ENCODE measurements around the gene CLN3.
"Not testable (repeated sequence)": the region's sequence is repeated elsewhere in the genome, so short reads cannot be mapped to it uniquely, and the experiment has no call there.

CLN3 gene

GRCh38 chr16:28514246-28514645, 22.4 kb upstream of the CLN3 start:
- no peak for DNase-seq (ENCODE audit: extremely low read depth in 1 of 2, low read depth in 1 of 2)

GRCh38 chr16:28513484-28514181, 21.8 kb upstream of the CLN3 start:
- DNase-seq (ENCODE audit: extremely low read depth in 1 of 2, low read depth in 1 of 2), result no peak

DNA sequence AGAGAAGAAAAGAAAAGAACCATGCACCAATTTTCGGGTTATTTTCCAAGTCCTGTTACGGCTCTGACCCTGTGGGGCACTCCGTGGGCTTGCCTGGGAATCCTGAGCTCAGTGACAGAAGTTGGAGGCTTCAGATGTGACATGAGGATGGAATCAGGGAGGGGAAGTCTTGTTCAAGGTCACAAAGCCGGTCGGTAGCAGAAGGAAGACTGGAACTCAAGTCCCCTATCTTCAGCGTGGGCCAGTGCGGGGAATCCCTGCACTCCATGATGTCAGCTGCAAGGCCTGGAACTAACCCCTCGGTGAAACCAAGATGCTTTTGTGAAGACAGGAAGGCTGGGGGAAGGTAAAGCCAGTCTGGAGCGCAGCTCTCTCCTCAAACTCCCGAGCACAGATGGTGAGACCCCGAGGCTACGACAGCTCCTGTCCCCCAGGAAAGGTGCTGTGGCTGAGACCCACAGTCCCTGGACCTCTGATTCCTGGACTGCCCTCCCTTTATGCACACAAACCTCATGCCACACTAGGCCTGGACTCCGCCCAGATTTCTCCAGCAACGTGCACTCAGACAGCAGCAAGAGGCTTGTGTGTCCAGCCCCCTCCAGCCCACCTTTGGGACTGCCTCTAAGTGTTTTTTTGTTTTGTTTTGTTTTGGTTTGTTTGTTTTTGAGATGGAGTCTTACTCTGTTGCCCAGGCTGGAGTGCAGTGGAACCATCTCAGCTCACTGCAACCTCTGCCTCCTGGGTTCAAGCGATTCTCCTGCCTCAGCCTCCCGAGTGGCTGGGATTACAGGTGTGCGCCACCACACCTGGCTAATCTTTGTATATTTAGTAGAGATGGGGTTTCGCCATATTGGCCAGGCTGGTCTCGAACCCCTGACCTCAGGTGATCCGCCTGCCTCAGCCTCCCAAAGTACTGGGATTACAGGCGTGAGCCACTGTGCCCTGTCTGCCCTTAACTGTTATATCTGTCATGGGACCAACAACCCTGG, 20.2 kb upstream of the CLN3 start:
- DNase-seq (ENCODE audit: extremely low read depth in 1 of 2, low read depth in 1 of 2), result no peak

DNA sequence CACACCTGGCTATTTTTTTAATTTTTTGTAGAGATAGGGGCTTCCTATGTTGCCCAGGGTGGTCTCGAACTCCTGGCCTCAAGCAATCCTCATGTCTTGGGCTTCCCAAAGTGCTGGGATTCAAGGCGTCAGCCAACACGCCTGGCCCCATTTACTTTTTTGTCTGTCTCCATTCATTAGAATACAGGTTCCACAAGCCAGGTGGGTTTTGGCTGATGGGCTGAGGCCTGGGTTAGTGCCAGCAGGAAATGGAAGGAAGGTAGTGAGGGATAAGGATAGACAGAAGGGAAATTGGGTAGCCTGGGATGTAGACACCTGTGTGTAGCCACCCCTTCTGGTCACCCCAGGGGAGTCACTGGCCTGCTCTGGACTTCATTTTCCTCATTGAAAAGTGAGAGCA, 19.2 kb upstream of the CLN3 start:
- DNase-seq (ENCODE audit: extremely low read depth in 1 of 2, low read depth in 1 of 2), result no peak

DNA sequence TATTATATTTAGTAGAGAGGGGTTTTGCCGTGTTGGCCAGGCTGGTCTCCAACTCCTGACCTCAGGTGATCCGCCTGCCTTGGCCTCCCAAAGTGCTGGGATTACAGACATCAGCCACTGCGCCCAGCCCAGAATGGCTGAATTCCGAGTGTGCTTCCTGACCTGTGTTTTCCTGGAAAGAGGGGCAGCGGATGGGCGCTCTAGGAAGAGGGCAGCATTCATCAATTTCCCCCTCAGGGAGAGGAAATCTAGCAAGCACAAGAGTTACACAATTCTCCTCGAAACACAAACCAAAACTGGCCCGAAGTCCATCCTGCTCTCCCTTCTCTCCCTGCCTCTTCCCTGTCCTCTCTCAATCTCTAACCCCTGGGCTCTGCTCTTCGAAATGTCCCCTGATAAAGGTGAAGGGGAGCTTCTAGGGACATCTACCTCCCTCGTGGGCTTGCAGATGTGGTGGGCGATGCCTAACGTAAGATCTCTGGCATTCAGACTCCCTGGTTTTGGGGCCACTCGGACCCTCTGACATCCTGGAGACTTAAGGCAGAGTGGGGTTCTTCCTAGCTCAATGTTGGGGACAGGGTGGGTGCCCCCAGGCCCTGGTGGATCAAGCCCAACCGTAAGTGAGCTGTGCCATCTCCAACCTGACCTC, 13.7 kb upstream of the CLN3 start:
- DNase-seq (ENCODE audit: extremely low read depth in 1 of 2, low read depth in 1 of 2), result no peak

GRCh38 chr16:28504707-28505404, 13.0 kb upstream of the CLN3 start:
- DNase-seq (ENCODE audit: extremely low read depth in 1 of 2, low read depth in 1 of 2), result no peak

DNA sequence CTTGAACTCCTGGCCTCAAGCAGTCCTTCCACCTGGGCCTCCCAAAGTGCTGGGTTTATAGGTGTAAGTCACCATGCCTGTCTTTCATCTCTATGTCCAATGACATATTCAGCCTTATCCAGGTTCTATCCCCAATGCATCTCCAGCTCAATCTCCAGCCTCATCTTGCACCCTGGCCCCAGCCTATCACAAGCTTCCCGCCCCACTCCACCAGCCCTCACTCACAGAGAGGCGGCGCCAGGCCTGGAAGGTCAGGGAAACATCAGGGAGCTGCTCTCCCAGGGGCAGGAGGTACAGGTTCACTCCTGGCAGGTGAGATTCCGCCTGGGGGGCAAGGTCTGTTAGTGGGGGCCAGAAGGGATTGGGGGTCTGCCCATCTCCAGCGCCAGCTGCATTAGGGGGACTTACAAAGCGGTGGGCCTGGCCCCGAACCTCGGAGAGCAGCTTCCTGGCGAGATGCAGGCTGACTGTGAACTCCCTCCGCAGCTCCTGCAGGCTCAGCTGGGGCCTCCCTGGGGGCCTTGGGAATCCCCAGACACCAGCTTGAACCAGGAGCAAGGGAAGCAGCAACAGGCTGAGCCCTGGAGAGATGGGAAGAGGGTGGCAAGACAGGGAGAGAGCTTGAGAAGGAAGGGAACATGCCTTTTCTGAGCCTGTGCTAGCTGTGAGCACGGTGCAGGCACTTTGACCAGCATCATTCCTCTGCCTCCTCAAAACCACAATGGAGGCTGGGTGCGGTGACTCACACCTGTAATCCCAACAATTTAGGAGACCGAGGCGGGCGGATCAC, 11.8 kb upstream of the CLN3 start:
- DNase-seq (ENCODE audit: extremely low read depth in 1 of 2, low read depth in 1 of 2), result no peak

- DNase-seq (ENCODE audit: extremely low read depth in 1 of 2, low read depth in 1 of 2), result no peak
These were observed 10.4 kb upstream of the CLN3 start for GRCh38 chr16:28502290-28502689.

- DNase-seq (ENCODE audit: extremely low read depth in 1 of 2, low read depth in 1 of 2), result no peak
These were observed 9.7 kb upstream of the CLN3 start for GRCh38 chr16:28501258-28502232.

DNA sequence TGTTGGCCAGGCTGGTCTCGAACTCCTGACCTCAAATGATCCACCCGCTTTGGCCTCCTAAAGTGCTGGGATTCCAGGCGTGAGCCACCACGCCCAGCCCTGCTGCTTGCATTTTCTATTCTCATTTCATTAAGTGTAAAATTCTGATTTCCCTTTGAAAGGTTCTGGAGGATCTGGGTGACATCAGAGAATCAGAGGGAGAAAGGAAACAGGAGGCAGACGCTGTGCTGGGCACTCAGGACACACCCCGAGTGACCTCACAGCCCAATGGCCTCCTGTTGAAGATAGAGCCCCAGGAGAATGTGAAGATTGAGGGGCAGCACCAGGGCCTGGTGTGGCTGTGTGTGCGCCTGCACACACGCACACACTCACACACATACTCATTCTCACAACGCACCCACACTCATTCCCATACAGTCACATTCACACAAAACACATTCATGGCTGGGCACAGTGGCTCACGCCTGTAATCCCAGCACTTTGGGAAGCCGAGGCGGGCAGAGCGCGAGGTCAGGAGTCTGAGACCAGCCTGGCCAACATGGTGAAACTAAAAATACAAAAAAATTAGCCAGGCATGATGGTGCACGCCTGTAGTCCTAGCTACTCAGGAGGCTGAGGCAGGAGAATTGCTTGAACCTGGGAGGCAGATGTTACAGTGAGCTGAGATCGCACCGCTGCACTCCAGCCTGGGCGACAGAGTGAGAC, 8.8 kb upstream of the CLN3 start:
- DNase-seq (ENCODE audit: extremely low read depth in 1 of 2, low read depth in 1 of 2), result not testable (repeated sequence)

DNA sequence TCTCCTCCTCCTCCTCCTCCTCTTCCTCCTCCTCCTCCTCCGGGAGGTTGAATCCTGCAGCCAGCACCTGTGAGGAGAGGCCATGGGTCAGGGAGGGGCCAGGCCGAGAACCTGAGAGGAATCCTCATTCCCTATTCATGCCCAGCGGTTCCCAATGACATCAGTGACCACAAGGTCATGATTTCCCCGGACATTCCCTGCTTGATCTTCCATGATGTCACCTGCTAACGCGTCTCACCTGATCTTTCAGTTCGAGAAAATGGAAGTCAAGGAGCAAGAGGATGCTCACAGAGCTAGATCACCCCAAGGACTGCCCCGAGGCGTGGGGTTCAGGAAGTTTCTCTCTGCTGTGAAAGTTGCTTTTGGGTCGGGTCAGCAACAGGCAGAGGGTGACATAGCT, 8.0 kb upstream of the CLN3 start:
- DNase-seq (ENCODE audit: extremely low read depth in 1 of 2, low read depth in 1 of 2), result no peak

DNA sequence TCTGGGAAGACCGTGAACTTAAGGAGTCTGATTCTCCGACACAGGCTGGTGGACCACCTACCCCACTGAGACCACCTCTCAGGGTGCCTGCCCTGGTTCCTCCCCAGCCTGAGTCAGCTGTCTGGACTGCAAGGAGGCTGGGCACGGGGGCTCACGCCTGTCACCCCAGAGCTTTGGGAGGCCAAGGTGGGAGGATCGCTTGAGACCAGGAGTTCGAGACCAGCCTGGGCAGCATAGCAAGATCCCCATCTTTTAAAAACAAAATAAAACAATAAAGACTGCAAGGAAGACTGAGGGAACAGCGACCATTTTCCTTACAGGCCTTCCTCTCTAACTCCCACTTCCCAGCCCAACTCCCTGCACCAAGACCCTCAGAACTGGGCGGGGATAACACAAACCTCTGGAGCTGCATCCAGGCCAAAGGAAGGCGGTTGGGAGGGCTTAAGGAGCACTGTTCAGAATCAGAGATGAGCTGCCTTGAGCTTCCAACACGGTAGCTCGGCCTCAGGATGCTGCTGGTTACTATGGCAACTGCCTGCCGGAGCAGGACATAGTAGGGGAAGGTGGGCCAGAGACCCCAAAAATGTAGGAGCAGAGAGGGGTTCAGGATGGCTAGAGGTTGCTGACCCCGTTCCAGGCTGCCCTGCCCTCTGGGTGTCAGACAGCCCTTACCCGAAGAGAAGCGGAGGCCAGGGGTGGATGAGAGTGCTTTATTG, 7.0 kb upstream of the CLN3 start:
- no peak for DNase-seq (ENCODE audit: extremely low read depth in 1 of 2, low read depth in 1 of 2)

GRCh38 chr16:28497861-28498599, 6.2 kb upstream of the CLN3 start:
- no peak for DNase-seq (ENCODE audit: extremely low read depth in 1 of 2, low read depth in 1 of 2)

GRCh38 chr16:28497386-28497785, 5.5 kb upstream of the CLN3 start:
- no peak for DNase-seq (ENCODE audit: extremely low read depth in 1 of 2, low read depth in 1 of 2)

DNA sequence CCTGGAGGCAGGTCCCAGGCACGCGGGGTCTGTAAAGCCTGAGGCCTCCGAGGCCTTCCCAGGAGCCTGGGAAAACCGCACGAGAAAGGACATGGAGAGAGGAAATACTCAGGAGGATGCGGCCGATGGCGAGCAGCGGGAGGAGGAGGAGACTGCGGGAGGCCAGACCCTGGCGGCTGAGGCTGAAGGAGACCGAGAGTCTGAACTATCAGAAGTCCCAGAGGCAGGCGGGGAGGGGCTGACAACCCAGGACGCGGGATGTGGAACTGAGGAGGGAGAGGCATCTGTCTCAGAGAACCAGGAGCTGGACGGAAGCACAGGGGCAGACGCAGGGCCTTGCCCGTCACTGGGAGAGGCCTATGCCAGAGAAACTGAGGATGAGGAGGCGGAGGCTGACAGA, 5.0 kb upstream of the CLN3 start:
- DNase-seq (ENCODE audit: extremely low read depth in 1 of 2, low read depth in 1 of 2), result no peak

- DNase-seq (ENCODE audit: extremely low read depth in 1 of 2, low read depth in 1 of 2), result no peak
These were observed 4.2 kb upstream of the CLN3 start for GRCh38 chr16:28495795-28496749.

Data from stimulated activated CD8-positive, alpha-beta memory T cell treated with anti-CD3 and anti-CD28 coated beads, Interleukin-7, amount 100 ng/mL, for 48 hours (primary cell).